ENCODE measurements around the gene GZMM.

Gene GZMM

DNA sequence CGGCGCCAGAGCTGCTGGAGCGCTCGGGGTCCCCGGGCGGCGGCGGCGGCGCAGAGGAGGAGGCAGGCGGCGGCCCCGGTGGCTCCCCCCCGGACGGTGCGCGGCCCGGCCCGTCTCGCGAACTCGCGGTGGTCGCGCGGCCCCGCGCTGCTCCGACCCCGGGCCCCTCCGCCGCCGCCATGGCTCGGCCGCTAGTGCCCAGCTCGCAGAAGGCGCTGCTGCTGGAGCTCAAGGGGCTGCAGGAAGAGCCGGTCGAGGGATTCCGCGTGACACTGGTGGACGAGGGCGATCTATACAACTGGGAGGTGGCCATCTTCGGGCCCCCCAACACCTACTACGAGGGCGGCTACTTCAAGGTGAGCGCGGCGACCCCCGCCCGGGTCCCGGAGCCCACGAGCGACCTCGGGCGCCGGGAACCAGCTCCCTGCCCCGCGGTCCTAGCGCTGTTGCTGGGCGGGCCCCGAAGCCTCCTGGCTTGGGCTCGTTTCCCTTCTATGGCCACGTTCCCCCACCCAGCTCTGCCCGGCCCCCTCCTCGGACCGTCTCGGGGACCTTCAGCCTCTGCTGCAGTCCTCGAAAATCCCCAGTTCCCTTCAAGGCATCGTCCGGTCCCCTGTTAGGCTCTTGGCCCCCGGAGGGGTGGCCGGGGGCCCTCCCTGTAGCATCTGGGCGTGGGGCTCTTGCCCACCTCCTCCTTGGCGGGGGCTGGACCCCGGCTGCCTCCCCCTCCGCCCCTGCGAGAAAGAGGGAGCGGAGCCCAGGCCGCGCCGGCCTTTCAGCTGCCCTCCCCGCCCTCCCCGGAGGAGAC, 11.9 kb upstream of the GZMM start, which contains the start of gene CDC34:
CDC34 (plus strand) TSS at position 8 of the 808 bp plus-strand sequence; CDS start at position 180, 172 bp downstream.
- Histone ChIP-seq H3K9ac (ENCODE audit: low read length) (peak within 1 kb of the TSS; percentile 46), H3K36me3 (ENCODE audit: insufficient read depth, low read length) (peaks cover 19% of the 10 kb centered on the region), H3K27ac (ENCODE audit: low read depth, low read length) (peak within 1 kb of the TSS; percentile 99), H3K4me3 (ENCODE audit: low read depth in 1 of 2, low read length in 2 of 2) (peak within 1 kb of the TSS; percentile 64 to 92), H3K4me1 (ENCODE audit: insufficient read depth, low read length) (peaks cover 28% of the 10 kb centered on the region), H3K27me3 (ENCODE audit: control insufficient read depth in 1 of 2, insufficient read depth in 2 of 2, low read length in 2 of 2) (no peaks in the 10 kb centered on the region), H3K9me3 (ENCODE audit: low read length) (no peaks in the 10 kb centered on the region)

DNA sequence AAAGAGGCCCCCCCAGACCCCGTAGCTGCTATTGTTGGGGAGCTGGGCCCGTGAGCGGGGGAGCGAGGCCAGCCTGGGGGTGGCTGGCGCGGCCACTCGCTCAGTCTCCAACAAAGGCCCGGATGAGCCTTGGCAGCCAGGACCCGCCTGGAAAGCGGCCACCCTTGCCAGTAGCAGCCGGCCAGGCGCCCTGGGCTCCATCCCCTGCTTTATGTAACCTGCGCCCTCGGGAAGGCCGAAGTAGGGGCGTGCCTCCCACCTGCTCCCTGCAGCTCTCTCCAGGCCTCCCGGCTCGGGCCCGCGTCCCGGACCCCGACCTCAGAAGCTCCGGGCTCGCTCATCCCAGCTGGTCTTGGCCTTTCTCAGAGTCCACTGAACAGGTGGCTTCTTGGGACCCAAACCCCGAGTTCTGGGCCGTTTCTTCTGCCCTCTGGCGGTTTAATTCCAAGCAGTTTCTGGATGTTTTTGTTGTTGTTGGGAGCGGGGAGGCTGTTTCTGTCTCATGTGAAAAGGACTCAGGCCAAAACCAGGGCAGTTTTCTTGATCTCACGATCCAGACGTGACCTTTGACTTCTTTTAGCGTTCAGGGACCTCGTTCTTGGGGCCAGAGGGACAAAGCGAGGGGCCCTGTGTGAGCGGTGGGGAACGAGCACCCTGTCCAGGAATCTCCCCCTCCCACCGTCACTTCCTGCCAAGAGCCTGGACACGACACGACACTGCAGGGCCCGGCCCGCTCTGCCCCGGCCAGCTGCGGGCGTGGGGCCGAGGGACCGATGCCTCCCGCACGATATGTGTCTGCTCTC, 11.1 kb upstream of the GZMM start:
- Histone ChIP-seq H3K4me1 (ENCODE audit: insufficient read depth, low read length) (peaks cover 28% of the 10 kb centered on the region), H3K36me3 (ENCODE audit: insufficient read depth, low read length) (peaks cover 24% of the 10 kb centered on the region), H3K27me3 (ENCODE audit: control insufficient read depth in 1 of 2, insufficient read depth in 2 of 2, low read length in 2 of 2) (no peaks in the 10 kb centered on the region), H3K27ac (ENCODE audit: low read depth, low read length) (peak overlapping the region; percentile 99), H3K9me3 (ENCODE audit: low read length) (no peaks in the 10 kb centered on the region), H3K4me3 (ENCODE audit: low read depth in 1 of 2, low read length in 2 of 2) (peak overlapping the region; percentile 64 to 92), H3K9ac (ENCODE audit: low read length) (peak overlapping the region; percentile 46)

DNA sequence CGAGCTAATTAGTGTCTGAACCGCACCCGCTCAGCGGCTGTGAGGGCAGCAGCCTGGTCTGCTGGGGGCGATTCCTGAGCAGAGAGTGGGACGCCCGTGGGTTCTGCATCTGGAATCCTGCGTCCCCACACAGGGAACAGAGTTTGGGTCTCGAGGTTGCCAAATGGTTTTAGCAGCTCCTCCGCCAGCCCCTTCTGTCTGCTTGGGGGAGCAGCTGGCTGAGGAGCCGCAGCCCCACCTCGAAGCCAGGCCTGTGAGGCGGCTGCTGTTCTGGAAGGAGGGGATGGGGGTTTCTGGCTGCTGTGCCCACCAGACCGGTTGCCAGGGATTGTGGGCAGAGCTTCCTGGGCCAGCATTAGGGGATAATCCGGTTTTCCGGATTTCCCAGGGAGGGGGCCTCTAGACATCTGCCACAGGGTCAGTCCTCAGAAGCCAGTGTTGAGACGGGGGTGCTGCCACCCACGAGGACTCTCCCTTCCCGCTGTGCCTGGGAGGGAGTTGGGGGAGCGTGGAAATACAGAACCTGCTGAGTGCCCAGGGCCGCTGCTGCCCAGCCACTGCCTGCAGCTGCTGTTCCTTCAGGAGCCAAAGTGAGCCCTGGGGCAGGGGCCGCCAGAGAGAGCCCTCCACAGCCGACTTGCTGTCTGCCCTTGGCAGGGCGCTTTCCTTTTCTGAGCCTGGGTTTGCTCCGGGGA, 10.3 kb upstream of the GZMM start:
- H3K4me1 ChIP-seq (ENCODE audit: insufficient read depth, low read length): peaks cover 28% of the 10 kb centered on the region
- no peaks in the 10 kb centered on the region for H3K9me3 ChIP-seq (ENCODE audit: low read length)
- H3K9ac ChIP-seq (ENCODE audit: low read length): peak overlapping the region; percentile 46
- peak overlapping the region; percentile 99 for H3K27ac ChIP-seq (ENCODE audit: low read depth, low read length)
- peak overlapping the region; percentile 64 to 92 for H3K4me3 ChIP-seq (ENCODE audit: low read depth in 1 of 2, low read length in 2 of 2)
- no peaks in the 10 kb centered on the region for H3K27me3 ChIP-seq (ENCODE audit: control insufficient read depth in 1 of 2, insufficient read depth in 2 of 2, low read length in 2 of 2)
- peaks cover 31% of the 10 kb centered on the region for H3K36me3 ChIP-seq (ENCODE audit: insufficient read depth, low read length)

DNA sequence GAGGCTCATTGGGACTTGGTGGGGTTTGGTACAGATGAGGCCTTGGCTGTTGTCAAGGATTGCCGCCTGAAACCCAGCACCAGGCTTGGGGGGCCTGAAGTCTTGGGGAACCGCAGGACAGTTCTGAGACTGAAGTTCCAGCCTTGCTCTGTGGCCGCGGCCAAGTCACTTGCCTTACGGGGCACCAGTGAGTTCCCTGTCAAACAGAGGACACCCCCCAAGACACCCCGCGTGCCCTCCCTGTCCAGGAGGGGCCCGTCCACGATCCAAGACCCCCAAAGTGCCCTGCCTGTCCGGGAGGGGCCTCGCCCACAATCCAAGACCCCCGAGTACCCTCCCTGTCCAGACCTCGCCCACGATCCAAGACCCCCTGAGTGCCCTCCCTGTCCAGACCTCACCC, 9.8 kb upstream of the GZMM start:
- Histone ChIP-seq H3K9ac (ENCODE audit: low read length) (peak overlapping the region; percentile 46), H3K27ac (ENCODE audit: low read depth, low read length) (peak overlapping the region; percentile 99), H3K4me3 (ENCODE audit: low read depth in 1 of 2, low read length in 2 of 2) (peak overlapping the region in 1 of 2 donors; percentile 64), H3K4me1 (ENCODE audit: insufficient read depth, low read length) (peaks cover 28% of the 10 kb centered on the region), H3K36me3 (ENCODE audit: insufficient read depth, low read length) (peaks cover 34% of the 10 kb centered on the region), H3K9me3 (ENCODE audit: low read length) (no peaks in the 10 kb centered on the region), H3K27me3 (ENCODE audit: control insufficient read depth in 1 of 2, insufficient read depth in 2 of 2, low read length in 2 of 2) (no peaks in the 10 kb centered on the region)

DNA sequence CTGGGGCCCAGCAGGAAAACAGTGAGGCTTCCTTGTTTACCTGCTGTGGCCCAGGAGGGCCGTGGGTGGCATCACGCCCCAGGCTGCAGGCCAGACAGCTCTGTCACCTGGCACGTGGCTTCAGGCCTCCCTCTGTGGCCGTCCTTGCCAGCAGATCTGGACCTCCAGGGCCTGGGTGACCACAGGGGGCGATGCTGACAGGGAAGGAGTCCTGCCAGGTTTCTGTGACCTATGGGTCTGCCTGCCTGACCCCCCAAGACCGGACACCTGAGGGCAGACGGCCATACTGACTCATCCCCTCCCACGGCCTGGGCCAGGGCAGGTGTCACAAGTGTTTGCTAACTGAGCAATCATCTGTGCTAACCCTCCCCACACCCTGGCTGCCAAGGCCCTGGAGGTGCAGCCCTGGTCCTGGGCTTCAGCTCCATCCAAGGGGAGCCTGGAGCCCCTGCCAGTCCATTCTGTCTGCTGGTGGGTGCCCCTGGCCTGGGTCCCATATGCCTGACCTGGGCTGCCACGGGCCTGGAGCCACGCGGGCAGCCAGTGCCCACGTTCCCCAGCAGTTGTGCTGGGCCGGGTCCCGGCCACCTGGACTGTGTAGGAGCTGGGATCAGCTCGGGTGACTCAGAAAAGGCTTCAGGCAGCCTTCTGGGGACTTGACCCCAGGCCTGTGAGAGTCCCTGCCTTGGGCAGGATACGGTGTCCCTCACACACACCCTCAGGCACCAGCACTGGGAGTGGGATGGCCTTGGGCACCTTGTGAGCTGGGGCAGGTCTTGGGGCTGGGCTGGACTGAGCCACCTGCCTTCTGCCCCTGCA, 8.6 kb upstream of the GZMM start:
- no peak overlapping the region for H3K27ac ChIP-seq (ENCODE audit: low read depth, low read length)
- no peaks in the 10 kb centered on the region for H3K27me3 ChIP-seq (ENCODE audit: control insufficient read depth in 1 of 2, insufficient read depth in 2 of 2, low read length in 2 of 2)
- H3K9ac ChIP-seq (ENCODE audit: low read length): no peak overlapping the region
- peaks cover 28% of the 10 kb centered on the region for H3K4me1 ChIP-seq (ENCODE audit: insufficient read depth, low read length)
- H3K4me3 ChIP-seq (ENCODE audit: low read depth in 1 of 2, low read length in 2 of 2): no peak overlapping the region
- peaks cover 34% of the 10 kb centered on the region for H3K36me3 ChIP-seq (ENCODE audit: insufficient read depth, low read length)
- no peaks in the 10 kb centered on the region for H3K9me3 ChIP-seq (ENCODE audit: low read length)

DNA sequence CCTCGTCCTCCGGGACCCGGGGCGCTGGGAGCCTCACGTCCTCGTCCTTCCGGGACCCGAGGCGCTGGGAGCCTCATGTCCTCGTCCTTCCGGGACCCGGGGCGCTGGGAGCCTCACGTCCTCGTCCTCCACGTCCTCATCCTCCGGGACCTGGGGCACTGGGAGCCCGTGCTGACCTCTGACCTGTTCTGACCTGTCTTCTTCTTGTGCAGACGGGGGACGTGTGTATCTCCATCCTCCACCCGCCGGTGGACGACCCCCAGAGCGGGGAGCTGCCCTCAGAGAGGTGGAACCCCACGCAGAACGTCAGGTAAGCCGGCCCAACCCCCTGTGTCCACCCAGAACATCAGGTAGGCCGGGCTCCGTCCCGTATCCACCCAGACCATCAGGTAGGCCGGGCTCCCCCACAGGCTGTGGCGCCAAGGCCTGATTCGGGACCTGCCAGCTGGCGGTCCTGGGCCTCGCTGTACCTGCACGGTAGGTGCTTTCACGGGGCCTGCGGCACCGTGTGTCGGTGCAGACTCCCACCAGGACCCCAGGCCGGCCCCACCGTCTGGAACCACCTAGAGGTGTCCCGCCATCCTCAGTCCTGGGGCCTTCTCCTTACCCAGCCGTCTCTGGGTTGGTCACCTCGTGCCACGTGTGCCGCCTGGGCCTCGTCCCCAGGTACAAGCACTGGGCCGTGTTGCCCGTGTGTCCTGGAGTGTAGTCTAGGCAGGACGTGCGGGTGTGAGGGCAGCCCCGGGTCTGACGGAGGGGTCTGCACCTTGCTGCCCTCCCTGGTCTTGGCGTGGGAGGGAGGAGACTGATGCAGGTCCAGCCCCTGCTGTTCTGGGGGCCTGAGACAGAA, 7.6 kb upstream of the GZMM start:
- H3K36me3 ChIP-seq (ENCODE audit: insufficient read depth, low read length): peaks cover 35% of the 10 kb centered on the region
- no peak overlapping the region for H3K9ac ChIP-seq (ENCODE audit: low read length)
- peaks cover 28% of the 10 kb centered on the region for H3K4me1 ChIP-seq (ENCODE audit: insufficient read depth, low read length)
- no peaks in the 10 kb centered on the region for H3K27me3 ChIP-seq (ENCODE audit: control insufficient read depth in 1 of 2, insufficient read depth in 2 of 2, low read length in 2 of 2)
- no peak overlapping the region for H3K27ac ChIP-seq (ENCODE audit: low read depth, low read length)
- H3K4me3 ChIP-seq (ENCODE audit: low read depth in 1 of 2, low read length in 2 of 2): no peak overlapping the region
- no peaks in the 10 kb centered on the region for H3K9me3 ChIP-seq (ENCODE audit: low read length)

DNA sequence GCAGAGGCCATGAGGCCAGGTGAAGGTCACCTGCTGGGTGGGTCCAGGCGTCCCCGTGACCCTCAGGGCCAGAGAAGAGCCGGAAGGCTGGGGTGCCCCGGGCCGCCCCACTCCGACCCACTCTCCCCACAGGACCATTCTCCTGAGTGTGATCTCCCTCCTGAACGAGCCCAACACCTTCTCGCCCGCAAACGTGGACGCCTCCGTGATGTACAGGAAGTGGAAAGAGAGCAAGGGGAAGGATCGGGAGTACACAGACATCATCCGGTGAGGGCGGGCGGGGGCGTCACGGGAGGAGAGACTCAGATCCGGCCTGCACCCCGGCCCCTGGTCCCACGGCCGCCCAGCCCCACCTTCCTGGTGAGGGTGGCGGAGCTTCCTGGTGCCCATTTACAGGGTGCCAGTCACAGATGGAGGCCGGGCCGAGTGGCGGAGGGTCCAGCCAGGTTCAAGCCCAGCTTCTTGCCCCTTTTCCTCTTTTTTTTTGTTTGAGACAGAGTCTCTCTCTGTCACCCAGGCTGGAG, 6.9 kb upstream of the GZMM start:
- Histone ChIP-seq H3K4me1 (ENCODE audit: insufficient read depth, low read length) (peaks cover 28% of the 10 kb centered on the region), H3K4me3 (ENCODE audit: low read depth in 1 of 2, low read length in 2 of 2) (no peak overlapping the region), H3K27ac (ENCODE audit: low read depth, low read length) (no peak overlapping the region), H3K36me3 (ENCODE audit: insufficient read depth, low read length) (peaks cover 37% of the 10 kb centered on the region), H3K9me3 (ENCODE audit: low read length) (no peaks in the 10 kb centered on the region), H3K27me3 (ENCODE audit: control insufficient read depth in 1 of 2, insufficient read depth in 2 of 2, low read length in 2 of 2) (no peaks in the 10 kb centered on the region), H3K9ac (ENCODE audit: low read length) (no peak overlapping the region)

DNA sequence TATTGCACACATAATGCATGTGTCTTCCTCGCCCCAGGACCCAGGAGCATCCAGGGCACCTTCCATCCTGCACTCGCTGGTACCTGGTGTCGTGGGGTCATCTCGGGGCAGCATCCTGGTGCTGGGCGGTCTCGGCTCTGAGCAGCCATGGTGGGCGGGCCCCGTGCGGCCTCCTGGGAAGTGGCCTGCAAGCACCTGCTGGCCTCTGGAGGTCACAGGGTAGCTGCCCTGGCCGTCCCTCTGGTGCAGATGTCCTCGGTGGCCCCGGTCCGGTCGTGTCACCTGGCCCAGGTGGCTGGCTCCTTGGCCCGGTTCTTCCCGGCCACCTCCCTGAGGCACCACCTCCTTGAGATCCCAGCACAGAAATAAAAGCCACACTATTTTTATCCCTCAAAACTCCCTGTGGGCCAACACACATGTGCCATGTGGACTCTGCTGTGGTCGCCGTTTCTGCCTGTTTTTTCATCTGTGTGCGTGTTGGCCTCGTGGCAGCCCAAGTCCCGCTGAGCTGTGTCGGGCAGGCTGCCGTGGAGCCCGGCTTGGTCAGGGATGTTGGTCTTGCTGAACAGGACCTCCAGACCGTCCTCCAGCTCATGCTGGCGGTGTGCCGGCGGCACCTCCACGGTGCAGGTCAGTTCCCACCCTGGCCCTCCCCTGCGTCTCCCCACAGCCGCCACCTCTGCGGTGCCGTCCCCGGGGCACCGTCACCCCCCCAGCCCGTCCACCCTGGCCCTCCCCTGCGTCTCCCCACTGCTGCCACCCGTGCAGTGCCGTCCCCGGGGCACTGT, 5.0 kb upstream of the GZMM start:
- H3K36me3 ChIP-seq (ENCODE audit: insufficient read depth, low read length): peaks cover 37% of the 10 kb centered on the region
- no peaks in the 10 kb centered on the region for H3K9me3 ChIP-seq (ENCODE audit: low read length)
- no peak overlapping the region for H3K27ac ChIP-seq (ENCODE audit: low read depth, low read length)
- no peak overlapping the region for H3K4me3 ChIP-seq (ENCODE audit: low read depth in 1 of 2, low read length in 2 of 2)
- H3K9ac ChIP-seq (ENCODE audit: low read length): no peak overlapping the region
- peaks cover 20% of the 10 kb centered on the region for H3K4me1 ChIP-seq (ENCODE audit: insufficient read depth, low read length)
- no peaks in the 10 kb centered on the region for H3K27me3 ChIP-seq (ENCODE audit: control insufficient read depth in 1 of 2, insufficient read depth in 2 of 2, low read length in 2 of 2)

DNA sequence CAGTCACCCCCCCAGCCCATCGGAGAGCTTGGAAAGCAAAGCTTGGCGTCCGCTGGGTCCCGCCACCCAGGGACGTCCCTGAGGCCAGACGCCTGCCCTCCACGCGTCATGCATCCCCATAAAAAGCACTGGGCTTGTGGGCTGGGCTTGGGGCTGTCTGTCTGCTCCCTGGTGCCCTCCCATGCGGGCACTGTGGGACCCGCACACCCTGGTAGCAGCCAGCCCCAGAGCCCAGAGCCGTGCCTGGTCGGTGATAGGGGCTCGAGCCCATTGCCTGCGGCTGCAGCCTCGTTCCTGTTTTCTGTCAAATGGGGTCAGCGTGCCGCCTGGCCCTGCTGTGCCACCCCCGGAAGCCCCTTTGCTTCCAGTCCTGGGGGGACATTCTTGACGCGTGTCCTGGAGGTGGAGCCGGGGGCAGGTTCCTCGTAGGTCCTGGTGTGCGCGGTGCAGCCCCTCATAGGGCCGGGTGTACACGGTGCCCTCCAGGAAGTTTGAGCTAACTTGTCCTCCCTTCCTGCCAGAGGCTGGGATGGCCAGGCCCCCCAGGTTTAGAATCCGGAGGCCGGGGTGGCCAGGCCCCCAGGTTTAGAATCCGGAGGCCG, 4.3 kb upstream of the GZMM start:
- H3K9me3 ChIP-seq (ENCODE audit: low read length): no peaks in the 10 kb centered on the region
- H3K27me3 ChIP-seq (ENCODE audit: control insufficient read depth in 1 of 2, insufficient read depth in 2 of 2, low read length in 2 of 2): no peaks in the 10 kb centered on the region
- H3K4me1 ChIP-seq (ENCODE audit: insufficient read depth, low read length): peaks cover 14% of the 10 kb centered on the region
- H3K27ac ChIP-seq (ENCODE audit: low read depth, low read length): no peak overlapping the region
- H3K36me3 ChIP-seq (ENCODE audit: insufficient read depth, low read length): peaks cover 37% of the 10 kb centered on the region
- H3K9ac ChIP-seq (ENCODE audit: low read length): no peak overlapping the region
- no peak overlapping the region for H3K4me3 ChIP-seq (ENCODE audit: low read depth in 1 of 2, low read length in 2 of 2)

Data from muscle layer of colon (tissue), 2 donors.